ENCODE data around the gene ASPM. TPM values are rescaled to one million over a fixed set of nuclear protein-coding genes. Genes with fewer than 3 reads are reported as not detected.

Gene ASPM
- total and polyA plus RNA-seq, 2 donors (not counting 1 experiment from before 2014, with no cell fraction given) = 0.13 to 0.27 TPM

- intact Hi-C loops (cut with micrococcal nuclease) = no loop called here
- H3K9me3 Mint-ChIP-seq (ENCODE audit: insufficient read depth) = no peaks in the 10 kb centered on the region
- no CpG with 5 or more reads among the region's 1 CpG for WGBS (ENCODE audit: insufficient coverage)
- Histone ChIP-seq H3K9ac (ENCODE audit: low read length) (no peak overlapping the region), H3K4me1 (ENCODE audit: control insufficient read depth in 2 of 2, insufficient read depth in 2 of 2, low read length in 2 of 2) (no peaks in the 10 kb centered on the region), H2AFZ (ENCODE audit: insufficient read depth, low read depth, low read length, poor library complexity, severe bottlenecking) (no peak overlapping the region), H3K27me3 (replicated peaks in 1 of 4; ENCODE audit: control extremely low read depth in 1 of 4, control insufficient read depth in 3 of 4, insufficient read depth in 4 of 4, low read length in 3 of 4) (no peaks in the 10 kb centered on the region), H4K20me1 (ENCODE audit: control insufficient read depth, insufficient read depth, low read length, poor library complexity, severe bottlenecking) (no peaks in the 10 kb centered on the region), H3K79me2 (ENCODE audit: control insufficient read depth, insufficient read depth, low read length) (no peaks in the 10 kb centered on the region), H3K4me3 (ENCODE audit: control extremely low read depth in 1 of 5, extremely low read depth in 1 of 5, insufficient read depth in 1 of 5, low read depth in 2 of 5, low read length in 4 of 5) (no peak overlapping the region), H3K27ac (ENCODE audit: low read length in 2 of 2) (no peak overlapping the region), H3K9me3 (ENCODE audit: control extremely low read depth in 1 of 3, control insufficient read depth in 2 of 3, insufficient read depth in 1 of 3, low read length in 2 of 3) (no peaks in the 10 kb centered on the region), H3K36me3 (replicated peaks in 1 of 2; ENCODE audit: control extremely low read depth in 1 of 2, control insufficient read depth in 1 of 2, extremely low read depth in 1 of 2, insufficient read depth in 2 of 2, low read length in 1 of 2) (no peaks in the 10 kb centered on the region), H3K4me2 (replicated peaks; ENCODE audit: low read depth, low read length, poor library complexity, severe bottlenecking) (no peak overlapping the region)
- no peak for TF ChIP-seq EZH2 (IDR thresholded peaks at IDR 0.05; ENCODE audit: borderline replicate concordance, insufficient read depth, low read depth, low read length, poor library complexity, severe bottlenecking)
- TF ChIP-seq, protein P1, sequence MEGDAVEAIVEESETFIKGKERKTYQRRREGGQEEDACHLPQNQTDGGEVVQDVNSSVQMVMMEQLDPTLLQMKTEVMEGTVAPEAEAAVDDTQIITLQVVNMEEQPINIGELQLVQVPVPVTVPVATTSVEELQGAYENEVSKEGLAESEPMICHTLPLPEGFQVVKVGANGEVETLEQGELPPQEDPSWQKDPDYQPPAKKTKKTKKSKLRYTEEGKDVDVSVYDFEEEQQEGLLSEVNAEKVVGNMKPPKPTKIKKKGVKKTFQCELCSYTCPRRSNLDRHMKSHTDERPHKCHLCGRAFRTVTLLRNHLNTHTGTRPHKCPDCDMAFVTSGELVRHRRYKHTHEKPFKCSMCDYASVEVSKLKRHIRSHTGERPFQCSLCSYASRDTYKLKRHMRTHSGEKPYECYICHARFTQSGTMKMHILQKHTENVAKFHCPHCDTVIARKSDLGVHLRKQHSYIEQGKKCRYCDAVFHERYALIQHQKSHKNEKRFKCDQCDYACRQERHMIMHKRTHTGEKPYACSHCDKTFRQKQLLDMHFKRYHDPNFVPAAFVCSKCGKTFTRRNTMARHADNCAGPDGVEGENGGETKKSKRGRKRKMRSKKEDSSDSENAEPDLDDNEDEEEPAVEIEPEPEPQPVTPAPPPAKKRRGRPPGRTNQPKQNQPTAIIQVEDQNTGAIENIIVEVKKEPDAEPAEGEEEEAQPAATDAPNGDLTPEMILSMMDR (IDR thresholded peaks at IDR 0.05) = no peak
- H3K27ac Mint-ChIP-seq = no peak overlapping the region
- H3K4me1 Mint-ChIP-seq = no peaks in the 10 kb centered on the region
- no peaks in the 10 kb centered on the region for H3K27me3 Mint-ChIP-seq
- no peak for ATAC-seq (ENCODE audit: low read depth)
- POLR2A ChIA-PET = no interaction called here
- CTCF ChIA-PET = no interaction called here
- H3K4me3 Mint-ChIP-seq = no peak overlapping the region
- no peak for DNase-seq
Observed at GRCh38 chr1:197096137-197096536, 50.3 kb downstream of the ASPM start.

GRCh38 chr1:197093226-197093885 is 53.1 kb downstream of the ASPM start:
- Mint-ChIP-seq H3K9me3 (ENCODE audit: insufficient read depth) (no peaks in the 10 kb centered on the region), H3K27me3 (no peaks in the 10 kb centered on the region), H3K4me1 (no peaks in the 10 kb centered on the region), H3K27ac (no peak overlapping the region), H3K4me3 (no peak overlapping the region)
- Histone ChIP-seq H3K79me2 (ENCODE audit: control insufficient read depth, insufficient read depth, low read length) (no peaks in the 10 kb centered on the region), H3K9me3 (ENCODE audit: control extremely low read depth in 1 of 3, control insufficient read depth in 2 of 3, insufficient read depth in 1 of 3, low read length in 2 of 3) (no peaks in the 10 kb centered on the region), H3K4me2 (replicated peaks; ENCODE audit: low read depth, low read length, poor library complexity, severe bottlenecking) (no peak overlapping the region), H3K27me3 (replicated peaks in 1 of 4; ENCODE audit: control extremely low read depth in 1 of 4, control insufficient read depth in 3 of 4, insufficient read depth in 4 of 4, low read length in 3 of 4) (no peaks in the 10 kb centered on the region), H3K9ac (ENCODE audit: low read length) (no peak overlapping the region), H3K36me3 (replicated peaks in 1 of 2; ENCODE audit: control extremely low read depth in 1 of 2, control insufficient read depth in 1 of 2, extremely low read depth in 1 of 2, insufficient read depth in 2 of 2, low read length in 1 of 2) (no peaks in the 10 kb centered on the region), H3K27ac (ENCODE audit: low read length in 2 of 2) (no peak overlapping the region), H2AFZ (ENCODE audit: insufficient read depth, low read depth, low read length, poor library complexity, severe bottlenecking) (no peak overlapping the region), H4K20me1 (ENCODE audit: control insufficient read depth, insufficient read depth, low read length, poor library complexity, severe bottlenecking) (no peaks in the 10 kb centered on the region), H3K4me3 (ENCODE audit: control extremely low read depth in 1 of 5, extremely low read depth in 1 of 5, insufficient read depth in 1 of 5, low read depth in 2 of 5, low read length in 4 of 5) (no peak overlapping the region), H3K4me1 (ENCODE audit: control insufficient read depth in 2 of 2, insufficient read depth in 2 of 2, low read length in 2 of 2) (no peaks in the 10 kb centered on the region)
- no peak for DNase-seq
- WGBS (ENCODE audit: insufficient coverage) = 100% methylated on average over 1 of the region's 4 CpGs
- ChIA-PET CTCF (interaction anchor here (1.0 to 1.5 kb wide), 2 partner anchors 9 to 15 kb away, joined by 3 read pairs; no protein-coding TSS in a partner anchor), POLR2A (no interaction called here)
- TF ChIP-seq, protein P1 (IDR thresholded peaks at IDR 0.05) = no peak
- TF ChIP-seq EZH2 (IDR thresholded peaks at IDR 0.05; ENCODE audit: borderline replicate concordance, insufficient read depth, low read depth, low read length, poor library complexity, severe bottlenecking) = no peak
- no peak for ATAC-seq (ENCODE audit: low read depth)
- intact Hi-C loops (cut with micrococcal nuclease) = no loop called here

Data from B cell (primary cell).